GM19328 (cell line): ENCODE measurements around the gene SH3YL1.

ENCODE experiments used
- ATAC-seq: cut with Tn5 transposase; IDR thresholded peaks from one replicate; pipeline ENCODE4 v1.9.1; 2021; ENCODE audit warnings: mild to moderate bottlenecking, moderate library complexity; ENCODE audit not compliant: unreplicated experiment

SH3YL1 gene

DNA sequence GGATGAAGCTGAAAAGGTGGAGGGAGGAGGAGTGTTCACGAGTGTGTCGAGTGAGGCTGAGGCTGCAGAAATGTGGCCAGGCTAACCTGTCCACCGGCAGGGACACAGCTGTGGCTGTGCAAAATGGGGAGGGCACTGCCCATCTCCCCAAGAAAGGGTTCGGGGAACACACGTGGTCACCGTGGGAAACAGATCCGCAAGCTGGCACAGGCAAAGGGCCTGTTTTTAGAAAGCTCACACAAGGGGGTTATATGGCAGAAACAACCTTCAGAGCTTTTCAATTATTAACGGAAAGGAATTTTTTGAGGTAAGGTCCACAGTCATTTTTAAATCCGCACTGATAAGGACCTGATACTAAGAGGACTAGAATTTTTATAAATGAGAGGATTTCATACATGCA, 35.7 kb downstream of the SH3YL1 start:
- ATAC-seq, result no peak

GRCh38 chr2:223971-224760, 39.7 kb downstream of the SH3YL1 start:
- no peak for ATAC-seq

DNA sequence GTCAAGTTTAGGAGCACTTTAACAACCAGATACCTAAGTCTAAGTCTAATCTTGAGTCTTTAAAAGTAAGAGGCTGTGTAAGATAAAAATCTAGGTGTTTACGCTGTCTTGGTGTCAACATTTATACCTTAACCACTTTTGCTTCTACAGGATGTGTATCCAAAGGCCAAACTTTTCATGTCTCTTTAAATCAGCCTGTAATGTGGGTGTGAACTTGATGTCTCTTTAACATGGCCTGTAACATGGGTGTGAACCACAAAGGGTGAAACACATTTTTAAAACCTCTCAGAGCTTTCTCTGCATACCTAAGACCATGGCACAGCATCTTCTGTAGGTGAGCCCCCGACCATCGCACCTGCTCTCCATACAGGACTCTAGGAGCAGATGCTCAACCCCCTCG, 40.4 kb downstream of the SH3YL1 start:
- no peak for ATAC-seq

GRCh38 chr2:216068-216467, 47.8 kb downstream of the SH3YL1 start:
- ATAC-seq, result no peak

GRCh38 chr2:213932-214693, 49.7 kb downstream of the SH3YL1 start:
- ATAC-seq, result no peak

- no peak for ATAC-seq
Observed at GRCh38 chr2:211486-212184, 52.2 kb downstream of the SH3YL1 start.

DNA sequence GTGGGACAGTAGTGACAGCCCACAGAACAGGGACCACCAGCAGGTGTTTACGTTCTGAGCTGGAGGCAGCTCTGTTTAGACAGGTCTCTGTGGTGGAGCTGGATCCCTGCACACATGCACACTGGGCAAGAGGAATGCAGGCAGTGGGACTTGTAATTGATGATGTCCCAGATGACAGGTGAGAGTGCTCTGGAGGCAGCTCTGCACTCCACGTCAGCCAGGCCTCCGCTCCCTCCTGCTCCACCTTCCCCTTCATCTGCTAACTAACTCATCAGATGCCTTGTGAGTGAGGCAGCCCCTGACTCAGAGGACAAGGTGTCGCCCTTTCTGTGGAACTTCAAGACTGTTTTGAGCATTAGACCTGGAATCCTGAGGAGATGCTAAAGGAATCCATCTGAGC, 53.2 kb downstream of the SH3YL1 start:
- ATAC-seq, result no peak

DNA sequence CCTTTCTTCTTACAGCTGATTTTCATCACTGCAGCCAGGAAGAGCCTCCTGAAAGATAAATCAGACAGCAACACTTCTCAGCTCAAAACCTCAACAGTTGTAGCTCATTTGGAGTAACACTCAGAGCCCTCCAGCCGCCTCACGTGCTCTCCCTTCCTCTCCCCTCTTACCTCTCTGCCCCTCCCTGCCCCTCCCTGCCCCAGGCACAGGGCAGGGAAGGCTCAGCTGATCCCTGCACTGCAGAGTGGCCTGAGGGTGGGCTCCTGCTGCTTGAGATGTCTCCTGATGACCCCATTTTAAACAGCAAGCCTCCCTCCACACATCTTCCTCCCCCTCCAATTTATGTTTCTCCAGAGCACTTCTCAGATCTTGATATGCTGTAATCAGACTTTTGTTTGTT, 54.4 kb downstream of the SH3YL1 start:
- no peak for ATAC-seq

DNA sequence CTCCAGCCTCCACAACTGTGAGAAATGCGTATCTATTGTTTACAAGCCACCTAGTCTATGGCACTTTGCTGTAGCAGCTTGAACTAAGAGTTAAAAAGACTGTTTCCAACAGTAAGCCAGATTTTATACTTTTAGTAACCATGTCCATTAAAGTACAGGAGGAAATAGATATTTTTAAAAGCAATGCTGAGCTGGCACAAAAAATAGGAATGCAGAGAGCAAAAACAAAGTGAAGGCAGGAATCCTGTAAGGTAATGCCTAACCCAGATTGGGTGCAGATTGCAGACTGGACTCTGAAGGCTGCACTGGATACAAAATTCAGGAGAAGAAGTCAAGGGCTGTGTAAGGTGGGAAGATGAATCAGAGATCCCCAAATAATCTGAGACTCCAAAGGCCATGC, 55.5 kb downstream of the SH3YL1 start:
- no peak for ATAC-seq

GRCh38 chr2:203984-204383, 59.8 kb downstream of the SH3YL1 start:
- ATAC-seq, result no peak

DNA sequence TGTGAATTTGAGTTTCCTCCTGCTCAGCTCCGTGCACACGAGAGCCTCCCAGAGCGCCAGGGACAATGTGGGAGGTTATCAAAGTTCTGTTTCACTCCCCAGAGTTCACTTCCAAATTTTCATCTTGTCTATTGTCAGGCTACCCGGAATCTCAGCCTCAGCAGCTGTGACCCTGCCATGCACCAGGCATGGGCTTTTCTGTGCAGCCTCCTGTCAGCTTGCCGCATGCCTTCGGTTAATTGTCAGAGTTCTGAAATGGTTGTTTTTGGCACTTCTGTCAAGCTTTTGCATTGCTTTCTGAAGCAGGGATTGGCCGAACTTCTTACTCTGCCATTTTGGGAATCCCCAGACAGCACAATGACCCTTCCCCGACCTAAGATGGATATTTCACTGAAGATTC, 60.4 kb downstream of the SH3YL1 start:
- ATAC-seq, result no peak

- ATAC-seq, result no peak
Observed at GRCh38 chr2:202945-203344, 60.9 kb downstream of the SH3YL1 start.

- ATAC-seq, result no peak
Observed at GRCh38 chr2:201648-202433, 62.0 kb downstream of the SH3YL1 start.

GRCh38 chr2:199041-199966, 64.5 kb downstream of the SH3YL1 start:
- ATAC-seq, result no peak

GRCh38 chr2:196406-196805, 67.4 kb downstream of the SH3YL1 start:
- ATAC-seq, result no peak

- no peak for ATAC-seq
Observed at GRCh38 chr2:195932-196331, 67.9 kb downstream of the SH3YL1 start.

- no peak for ATAC-seq
Observed at GRCh38 chr2:193141-193671, 70.6 kb downstream of the SH3YL1 start.

DNA sequence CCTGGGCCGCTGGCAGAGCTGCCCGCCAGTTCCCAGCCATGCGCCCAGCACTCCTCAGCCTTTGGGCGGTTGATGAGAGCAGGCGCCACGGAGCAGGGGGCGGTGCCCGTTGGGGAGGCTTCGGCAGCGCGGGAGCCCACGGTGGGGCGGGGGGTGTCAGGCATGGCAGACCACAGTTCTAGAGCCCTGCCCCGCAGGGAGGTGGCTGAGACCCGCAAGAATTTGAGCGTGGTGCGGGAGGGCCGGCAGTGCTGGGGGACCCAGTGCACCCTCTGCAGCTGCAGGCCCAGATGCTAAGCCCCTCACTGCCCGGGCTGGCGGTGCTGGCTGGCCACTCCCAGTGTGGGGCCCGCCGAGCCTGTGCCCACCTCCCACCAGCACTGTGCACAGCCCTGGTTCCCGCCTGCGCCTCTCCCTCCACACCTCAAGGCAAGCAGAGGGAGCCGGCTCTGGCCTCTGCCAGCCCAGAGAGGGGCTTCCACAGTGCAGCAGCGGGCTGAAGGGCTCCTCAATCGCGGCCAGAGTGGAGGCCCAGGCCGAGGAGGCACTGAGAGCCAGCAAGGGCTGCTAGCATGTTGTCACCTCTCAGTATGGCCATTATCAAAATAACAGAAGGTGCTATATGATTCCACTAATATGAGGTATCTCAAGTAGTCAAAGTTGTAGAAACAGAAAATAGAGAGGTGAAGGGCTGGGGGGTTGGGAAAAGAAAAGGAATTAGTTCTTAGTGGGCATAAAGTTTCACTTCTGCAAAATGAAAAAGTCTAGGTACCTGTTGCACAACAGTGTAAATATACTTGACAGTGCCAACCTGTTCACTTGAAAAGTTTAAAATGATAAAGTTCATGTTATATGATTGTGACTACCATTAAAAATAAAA, 72.3 kb downstream of the SH3YL1 start:
- ATAC-seq, result no peak

GRCh38 chr2:187825-188224, 76.0 kb downstream of the SH3YL1 start:
- ATAC-seq, result no peak
